Transverse colon (tissue), 4 donors: ENCODE data around the gene ZC2HC1C. TPM values are rescaled to one million over a fixed set of nuclear protein-coding genes. Genes with fewer than 3 reads are reported as not detected.
A peak's percentile ranks its signal among the peaks of the same experiment; 100 is the strongest.

Source experiments
- DNase-seq: peaks from one replicate; pipeline ENCODE4 v3.0.0-alpha.2; 2019
- H3K27ac ChIP-seq, 4 donors: fragments of 200-600 bp; sonication (generic); 2 replicates each; pipeline ENCODE4 v1.5.1; 2016 to 2018; ENCODE audit warnings: inconsistent platforms in 4 of 4
- H3K27me3 ChIP-seq: fragments of 200-600 bp; sonication (generic); 2 replicates; pipeline ENCODE4 v1.5.1; 2017; ENCODE audit warnings: inconsistent platforms
- H3K36me3 ChIP-seq, 4 donors: fragments of 200-600 bp; sonication (generic); 2 replicates each; pipeline ENCODE4 v1.5.1; 2017 to 2019; ENCODE audit warnings: inconsistent platforms in 4 of 4
- H3K4me1 ChIP-seq, 4 donors: fragments of 200-600 bp; sonication (generic); 2 replicates each; pipeline ENCODE4 v1.5.1; 2017 to 2020; ENCODE audit warnings: inconsistent platforms in 4 of 4
- H3K4me3 ChIP-seq, 4 donors: fragments of 200-600 bp; sonication (generic); 1 replicate in 1 of 4; 2 replicates in 3 of 4; pipeline versions ENCODE4 v1.5.1 to v1.6.1; 2017 to 2019; ENCODE audit warnings: inconsistent platforms in 4 of 4
- H3K9me3 ChIP-seq, 2 donors: fragments of 200-600 bp; sonication (generic); 2 replicates each; pipeline ENCODE4 v1.5.1; 2017 to 2019; ENCODE audit warnings: inconsistent platforms in 2 of 2
- EP300 ChIP-seq: sonication (generic); formaldehyde crosslinking; IDR thresholded peaks from one replicate; pipeline ENCODE4 v1.6.1; 2017; ENCODE audit warnings: antibody characterized with exemption, low read depth
- POLR2A ChIP-seq: fragments of 450-650 bp; IDR thresholded peaks from one replicate; pipeline ENCODE4 v1.6.1; 2016; ENCODE audit warnings: antibody characterized with exemption, mild to moderate bottlenecking, moderate library complexity
- POLR2AphosphoS5 ChIP-seq, 3 donors: sonication (generic); formaldehyde crosslinking; IDR thresholded peaks; one replicate each; pipeline ENCODE4 v1.6.1; 2016; ENCODE audit warnings: antibody characterized with exemption in 3 of 3
- WGBS, 2 donors: methylation state at CpG; one replicate each; pipeline ENCODE4 v1.1.5; 2018; ENCODE audit warnings: low coverage in 1 of 2; 5-methylcytosine and 5-hydroxymethylcytosine counted together
- in situ Hi-C, 4 donors: fragments of 200-750 bp; cut with MboI; loops; one replicate each; pipeline versions ENCODE4 v1.15.0 to v1.15.1; 2017; ENCODE audit warnings: low sequenced_read_pairs in 3 of 4, low pct_ligation_motif_present in 1 of 4, low pct_unique_long_range_greater_than_20kb in 1 of 4
- intact Hi-C: fragments of 100-400 bp; cut with DNase I; formaldehyde crosslinking; loops from one replicate; pipeline ENCODE4 v1.15.1; 2023; ENCODE audit warnings: low total_unique reads
- total RNA-seq, 4 donors: library from RNA; depleted of rRNA; stranded (reverse); fragments of >200 nt; gene quantifications; one replicate each; pipeline ENCODE4 v1.1.0, GENCODE V29; 2016
- TF ChIP-seq, protein P1 (sequence below), 5 experiments: fragments of 200-600 bp in 3 of 5; fragments of 450-650 bp in 2 of 5; sonication (generic) in 3 of 5; IDR thresholded peaks; 1 replicate in 2 of 5; 2 replicates in 3 of 5; pipeline ENCODE4 v1.5.1; 2016 to 2017; ENCODE audit warnings: antibody characterized with exemption in 5 of 5, inconsistent platforms in 3 of 5, mild to moderate bottlenecking in 2 of 5, moderate library complexity in 1 of 5

Gene ZC2HC1C
- total RNA-seq, 4 donors from 2014 or later: 7.5 to 40.0 (median 8.1) TPM; not detected in 1

DNA sequence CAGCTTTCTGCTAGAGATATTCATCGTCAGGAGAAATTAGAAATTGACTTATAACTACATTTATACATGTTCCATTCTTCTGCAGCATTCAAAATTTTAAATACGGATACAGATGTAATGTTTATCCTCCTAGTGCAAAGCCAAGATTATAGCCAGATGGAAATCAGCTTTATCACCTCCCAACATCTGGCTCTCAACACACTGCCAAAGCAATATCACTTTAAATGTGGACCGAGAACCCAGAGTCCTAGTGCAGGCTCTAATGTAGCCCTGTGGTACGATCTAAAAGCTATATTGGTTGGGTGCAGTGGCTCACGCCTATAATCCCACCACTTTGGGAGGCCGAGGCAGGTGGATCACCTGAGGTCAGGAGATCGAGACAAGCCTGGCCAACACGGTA, 24.7 kb upstream of the ZC2HC1C start:
- H3K27ac ChIP-seq: peak overlapping the region; percentile 1 to 51 (median 13)
- TF ChIP-seq, protein P1, sequence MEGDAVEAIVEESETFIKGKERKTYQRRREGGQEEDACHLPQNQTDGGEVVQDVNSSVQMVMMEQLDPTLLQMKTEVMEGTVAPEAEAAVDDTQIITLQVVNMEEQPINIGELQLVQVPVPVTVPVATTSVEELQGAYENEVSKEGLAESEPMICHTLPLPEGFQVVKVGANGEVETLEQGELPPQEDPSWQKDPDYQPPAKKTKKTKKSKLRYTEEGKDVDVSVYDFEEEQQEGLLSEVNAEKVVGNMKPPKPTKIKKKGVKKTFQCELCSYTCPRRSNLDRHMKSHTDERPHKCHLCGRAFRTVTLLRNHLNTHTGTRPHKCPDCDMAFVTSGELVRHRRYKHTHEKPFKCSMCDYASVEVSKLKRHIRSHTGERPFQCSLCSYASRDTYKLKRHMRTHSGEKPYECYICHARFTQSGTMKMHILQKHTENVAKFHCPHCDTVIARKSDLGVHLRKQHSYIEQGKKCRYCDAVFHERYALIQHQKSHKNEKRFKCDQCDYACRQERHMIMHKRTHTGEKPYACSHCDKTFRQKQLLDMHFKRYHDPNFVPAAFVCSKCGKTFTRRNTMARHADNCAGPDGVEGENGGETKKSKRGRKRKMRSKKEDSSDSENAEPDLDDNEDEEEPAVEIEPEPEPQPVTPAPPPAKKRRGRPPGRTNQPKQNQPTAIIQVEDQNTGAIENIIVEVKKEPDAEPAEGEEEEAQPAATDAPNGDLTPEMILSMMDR (IDR thresholded peaks at IDR 0.05): no peak
- TF ChIP-seq EP300: no peak
- no peak for TF ChIP-seq POLR2A
- TF ChIP-seq POLR2AphosphoS5 (IDR thresholded peaks at IDR 0.05): no peak
- no peak overlapping the region for H3K4me3 ChIP-seq
- in situ Hi-C loops: no loop called here
- no peaks in the 10 kb centered on the region for H3K9me3 ChIP-seq
- H3K4me1 ChIP-seq: peaks cover 10 to 74% (median 45%) of the 10 kb centered on the region in 4 donors
- peaks cover 0 to 9% (median 0%) of the 10 kb centered on the region in 4 donors for H3K36me3 ChIP-seq
- intact Hi-C loops: no loop called here
- DNase-seq: no peak
- 51 to 56% methylated on average over 2 to 8 of the region's 8 CpGs for WGBS, 2 donors
- no peaks in the 10 kb centered on the region for H3K27me3 ChIP-seq

DNA sequence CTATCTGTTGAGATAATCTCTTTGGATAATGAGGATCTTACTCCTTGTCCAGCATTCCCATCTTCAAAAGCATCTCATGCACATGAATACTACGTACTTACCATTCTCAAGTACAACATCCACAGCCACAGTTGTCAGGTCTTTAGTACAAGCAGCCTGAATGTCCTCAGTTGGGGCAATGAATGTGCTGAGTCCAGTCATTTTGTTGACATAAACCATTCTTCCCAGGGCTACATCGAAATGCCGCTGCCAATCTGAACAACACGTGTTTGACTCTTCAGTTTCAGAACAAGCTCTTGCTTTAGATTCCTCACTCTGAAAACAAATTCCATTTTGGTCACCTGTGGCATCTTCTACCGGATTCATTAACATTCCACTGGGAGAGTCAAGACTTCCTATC, 23.2 kb upstream of the ZC2HC1C start:
- H3K9me3 ChIP-seq: no peaks in the 10 kb centered on the region
- intact Hi-C loops: no loop called here
- 92 to 96% methylated on average over 2 to 5 of the region's 5 CpGs for WGBS, 2 donors
- TF ChIP-seq EP300: no peak
- TF ChIP-seq POLR2AphosphoS5 (IDR thresholded peaks at IDR 0.05): no peak
- TF ChIP-seq POLR2A: no peak
- TF ChIP-seq, protein P1 (IDR thresholded peaks at IDR 0.05): no peak
- no peak overlapping the region for H3K27ac ChIP-seq
- in situ Hi-C loops: no loop called here
- no peak overlapping the region for H3K4me3 ChIP-seq
- H3K4me1 ChIP-seq: peaks cover 7 to 70% (median 43%) of the 10 kb centered on the region in 4 donors
- H3K27me3 ChIP-seq: no peaks in the 10 kb centered on the region
- no peak for DNase-seq
- H3K36me3 ChIP-seq: peaks cover 0 to 9% (median 0%) of the 10 kb centered on the region in 4 donors

GRCh38 chr14:75046899-75047298, 22.5 kb upstream of the ZC2HC1C start:
- H3K36me3 ChIP-seq: peaks cover 0 to 9% (median 0%) of the 10 kb centered on the region in 4 donors
- no peaks in the 10 kb centered on the region for H3K9me3 ChIP-seq
- H3K4me1 ChIP-seq: peaks cover 10 to 67% (median 41%) of the 10 kb centered on the region in 4 donors
- H3K27ac ChIP-seq: no peak overlapping the region
- in situ Hi-C loops: no loop called here
- DNase-seq: no peak
- no peaks in the 10 kb centered on the region for H3K27me3 ChIP-seq
- TF ChIP-seq EP300 (no peak), POLR2A (no peak), POLR2AphosphoS5 (IDR thresholded peaks at IDR 0.05) (no peak)
- TF ChIP-seq, protein P1 (IDR thresholded peaks at IDR 0.05): no peak
- intact Hi-C loops: no loop called here
- 85 to 100% methylated on average over 1 to 3 of the region's 3 CpGs for WGBS, 2 donors
- H3K4me3 ChIP-seq: no peak overlapping the region

DNA sequence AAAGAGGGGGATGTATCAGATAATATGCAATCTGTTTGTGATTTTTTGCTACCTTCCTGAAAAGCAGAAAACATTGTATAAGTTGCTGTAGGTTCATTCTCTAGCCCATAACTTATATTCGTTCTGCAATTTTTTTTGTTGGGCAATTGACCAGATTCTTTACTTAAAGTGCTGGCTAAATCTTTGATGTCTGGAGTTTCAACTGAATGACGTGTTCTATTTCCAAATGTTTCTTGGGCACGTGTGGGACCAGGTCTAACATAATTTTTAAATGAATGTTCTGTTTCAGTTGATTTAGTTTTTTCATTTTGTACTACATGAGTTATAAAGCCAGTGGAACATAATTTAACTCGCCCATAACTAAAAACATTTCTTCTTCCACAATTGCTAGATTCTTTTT, 21.9 kb upstream of the ZC2HC1C start:
- Histone ChIP-seq H3K27ac (no peak overlapping the region), H3K4me3 (no peak overlapping the region), H3K4me1 (peaks cover 10 to 61% (median 35%) of the 10 kb centered on the region in 4 donors), H3K36me3 (peaks cover 0 to 9% (median 0%) of the 10 kb centered on the region in 4 donors), H3K27me3 (no peaks in the 10 kb centered on the region), H3K9me3 (no peaks in the 10 kb centered on the region)
- DNase-seq: no peak
- intact Hi-C loops (no loop called here), in situ Hi-C loops (no loop called here)
- TF ChIP-seq EP300 (no peak), POLR2AphosphoS5 (IDR thresholded peaks at IDR 0.05) (no peak), POLR2A (no peak)
- TF ChIP-seq, protein P1 (IDR thresholded peaks at IDR 0.05): no peak
- 90 to 92% methylated on average over 4 of the region's 4 CpGs for WGBS, 2 donors
